HFF-Myc (cell line): ENCODE data around the gene ALDH1A3.

ENCODE experiments used
- DNase-seq: peaks from one replicate; pipeline ENCODE4 v3.0.0-alpha.2; 2011; ENCODE audit warnings: low read depth; ENCODE audit errors: extremely low read depth
- H3K4me3 ChIP-seq: replicated peaks from 2 replicates; pipeline ENCODE4 v1.5.1; 2011; ENCODE audit warnings: low read depth, mild to moderate bottlenecking, control low read depth, low read length
- CTCF ChIP-seq: IDR thresholded peaks from 2 replicates; pipeline ENCODE4 v1.5.1; 2012; ENCODE audit warnings: mild to moderate bottlenecking, low read depth, low read length, control low read depth; ENCODE audit errors: missing control alignments

ALDH1A3 gene

GRCh38 chr15:100940767-100941379, 61.2 kb downstream of the ALDH1A3 start:
- DNase-seq = no peak
- TF ChIP-seq CTCF = no peak
- H3K4me3 ChIP-seq = no peak overlapping the region

GRCh38 chr15:100941536-100941935, 61.9 kb downstream of the ALDH1A3 start:
- DNase-seq = no peak
- no peak overlapping the region for H3K4me3 ChIP-seq
- no peak for TF ChIP-seq CTCF

- no peak for TF ChIP-seq CTCF
- H3K4me3 ChIP-seq = no peak overlapping the region
- no peak for DNase-seq
Observed at GRCh38 chr15:100942656-100943425, 63.2 kb downstream of the ALDH1A3 start.

- TF ChIP-seq CTCF = no peak
- peak overlapping the region; percentile 11; the same call in 1 of the 2 replicates for H3K4me3 ChIP-seq
- DNase-seq = no peak
Observed at GRCh38 chr15:100944244-100944895, 64.7 kb downstream of the ALDH1A3 start.

GRCh38 chr15:100944986-100945385, 65.4 kb downstream of the ALDH1A3 start:
- TF ChIP-seq CTCF = no peak
- H3K4me3 ChIP-seq = no peak overlapping the region
- DNase-seq = peak; percentile 73

GRCh38 chr15:100947760-100948429, 68.3 kb downstream of the ALDH1A3 start:
- TF ChIP-seq CTCF = no peak
- DNase-seq = no peak
- no peak overlapping the region for H3K4me3 ChIP-seq
